ENCODE results near the gene DIABLO. TPM values are rescaled to one million over a fixed set of nuclear protein-coding genes. Genes with fewer than 3 reads are reported as not detected.

DIABLO gene
- total RNA-seq, 1 experiment from 2014 or later: 72.0 TPM

DNA sequence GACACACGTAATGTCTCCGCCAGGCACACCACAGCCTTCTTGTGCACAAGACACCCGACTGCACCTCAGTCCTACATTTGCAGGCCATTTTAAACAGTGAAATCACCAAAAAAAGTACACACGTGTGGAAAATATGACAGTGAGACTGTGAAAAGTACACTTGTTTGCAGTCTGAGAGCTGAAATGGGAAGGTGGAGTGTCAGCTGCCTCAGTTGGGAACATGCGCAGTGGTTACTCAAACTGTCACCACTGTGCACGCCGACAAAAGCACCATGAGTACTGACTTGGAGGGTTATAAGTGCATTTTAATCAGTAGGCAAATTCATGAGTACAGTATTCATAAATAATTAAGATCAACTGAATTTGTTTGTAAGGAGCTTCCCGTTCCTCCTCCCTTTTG lies 24.7 kb upstream of the DIABLO start:
- no peaks in the 10 kb centered on the region for H3K9me3 ChIP-seq (ENCODE audit: low read depth, low read length, poor library complexity, severe bottlenecking)
- DNase-seq (ENCODE audit: low spot score): no peak
- intact Hi-C loops (cut with micrococcal nuclease; ENCODE audit: unreplicated experiment): no loop called here

DNA sequence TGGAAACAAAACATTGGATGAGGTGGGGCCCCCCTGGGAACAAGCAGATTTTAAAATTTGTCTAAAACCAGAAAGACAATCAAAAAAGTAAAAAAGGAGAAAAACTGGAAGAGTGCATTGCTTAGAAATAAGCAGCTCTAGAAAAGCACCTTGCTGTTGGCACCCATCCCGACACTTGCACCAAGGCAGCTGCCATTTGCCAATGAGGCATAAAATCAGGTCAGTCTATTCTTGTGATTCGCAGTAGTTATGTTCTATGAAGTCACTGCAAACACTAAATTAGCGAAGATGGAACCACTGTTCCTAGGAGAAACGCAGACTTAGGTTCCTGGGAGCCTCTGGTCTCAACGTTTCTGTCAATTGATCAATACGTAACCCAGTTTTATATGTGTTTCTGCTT lies 24.2 kb upstream of the DIABLO start:
- Histone ChIP-seq H3K36me3 (ENCODE audit: insufficient read depth, low read length, poor library complexity, severe bottlenecking) (no peaks in the 10 kb centered on the region), H3K27ac (ENCODE audit: low read depth, low read length, poor library complexity, severe bottlenecking) (no peak overlapping the region), H3K4me3 (ENCODE audit: low read depth, low read length, poor library complexity, severe bottlenecking) (no peak overlapping the region), H3K4me1 (ENCODE audit: insufficient read depth, low read length, poor library complexity, severe bottlenecking) (no peaks in the 10 kb centered on the region), H3K9me3 (ENCODE audit: low read depth, low read length, poor library complexity, severe bottlenecking) (no peaks in the 10 kb centered on the region), H3K27me3 (replicated peaks; ENCODE audit: insufficient read depth, low read depth, low read length, poor library complexity) (no peaks in the 10 kb centered on the region)
- BruUV-seq (replicated peaks): no TSS peak
- TF ChIP-seq EZH2 (IDR thresholded peaks at IDR 0.05; ENCODE audit: borderline replicate concordance, low read depth, low read length, poor library complexity, severe bottlenecking): no peak
- TF ChIP-seq, protein P1, sequence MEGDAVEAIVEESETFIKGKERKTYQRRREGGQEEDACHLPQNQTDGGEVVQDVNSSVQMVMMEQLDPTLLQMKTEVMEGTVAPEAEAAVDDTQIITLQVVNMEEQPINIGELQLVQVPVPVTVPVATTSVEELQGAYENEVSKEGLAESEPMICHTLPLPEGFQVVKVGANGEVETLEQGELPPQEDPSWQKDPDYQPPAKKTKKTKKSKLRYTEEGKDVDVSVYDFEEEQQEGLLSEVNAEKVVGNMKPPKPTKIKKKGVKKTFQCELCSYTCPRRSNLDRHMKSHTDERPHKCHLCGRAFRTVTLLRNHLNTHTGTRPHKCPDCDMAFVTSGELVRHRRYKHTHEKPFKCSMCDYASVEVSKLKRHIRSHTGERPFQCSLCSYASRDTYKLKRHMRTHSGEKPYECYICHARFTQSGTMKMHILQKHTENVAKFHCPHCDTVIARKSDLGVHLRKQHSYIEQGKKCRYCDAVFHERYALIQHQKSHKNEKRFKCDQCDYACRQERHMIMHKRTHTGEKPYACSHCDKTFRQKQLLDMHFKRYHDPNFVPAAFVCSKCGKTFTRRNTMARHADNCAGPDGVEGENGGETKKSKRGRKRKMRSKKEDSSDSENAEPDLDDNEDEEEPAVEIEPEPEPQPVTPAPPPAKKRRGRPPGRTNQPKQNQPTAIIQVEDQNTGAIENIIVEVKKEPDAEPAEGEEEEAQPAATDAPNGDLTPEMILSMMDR (conservative IDR thresholded peaks at IDR 0.05; ENCODE audit: low read depth, low read length): no peak
- intact Hi-C loops (cut with micrococcal nuclease; ENCODE audit: unreplicated experiment): no loop called here
- no peak for DNase-seq (ENCODE audit: low spot score)
- ChIA-PET CTCF (no interaction called here), POLR2A (ENCODE audit: low non-redundant PET) (interaction anchor here (0.5 kb wide), 1 partner anchor 70 kb away, joined by 5 read pairs; no protein-coding TSS in a partner anchor)

More for the DNA sequence above, 24.7 kb upstream of the DIABLO start:
- BruUV-seq (replicated peaks): no TSS peak
- POLR2A ChIA-PET (ENCODE audit: low non-redundant PET): no interaction called here
- Histone ChIP-seq H3K36me3 (ENCODE audit: insufficient read depth, low read length, poor library complexity, severe bottlenecking) (no peaks in the 10 kb centered on the region), H3K4me1 (ENCODE audit: insufficient read depth, low read length, poor library complexity, severe bottlenecking) (no peaks in the 10 kb centered on the region), H3K27me3 (replicated peaks; ENCODE audit: insufficient read depth, low read depth, low read length, poor library complexity) (no peaks in the 10 kb centered on the region), H3K4me3 (ENCODE audit: low read depth, low read length, poor library complexity, severe bottlenecking) (no peak overlapping the region), H3K27ac (ENCODE audit: low read depth, low read length, poor library complexity, severe bottlenecking) (no peak overlapping the region)
- TF ChIP-seq EZH2 (IDR thresholded peaks at IDR 0.05; ENCODE audit: borderline replicate concordance, low read depth, low read length, poor library complexity, severe bottlenecking): no peak
- TF ChIP-seq, protein P1 (conservative IDR thresholded peaks at IDR 0.05; ENCODE audit: low read depth, low read length): no peak
- CTCF ChIA-PET: no interaction called here

DNA sequence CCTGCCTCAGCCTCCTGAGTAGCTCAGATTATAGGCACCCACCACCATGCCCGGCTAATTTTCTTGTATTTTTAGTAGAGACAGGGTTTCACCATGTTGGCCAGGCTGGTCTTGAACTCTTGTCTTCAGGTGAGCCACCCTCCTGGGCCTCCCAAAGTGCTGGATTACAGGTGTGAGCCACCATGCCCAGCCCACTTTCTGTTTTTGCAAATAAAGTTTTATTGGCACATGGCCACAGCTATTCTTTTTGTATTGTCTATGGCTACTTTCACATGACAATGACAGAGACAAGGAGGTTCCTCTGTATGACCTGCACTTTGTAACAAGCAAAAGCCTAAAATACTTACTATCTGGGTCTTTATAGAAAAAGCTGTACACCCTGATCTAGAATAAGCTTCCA lies 19.7 kb upstream of the DIABLO start:
- no peaks in the 10 kb centered on the region for H3K9me3 ChIP-seq (ENCODE audit: low read depth, low read length, poor library complexity, severe bottlenecking)
- no peaks in the 10 kb centered on the region for H3K27me3 ChIP-seq (replicated peaks; ENCODE audit: insufficient read depth, low read depth, low read length, poor library complexity)
- no peak for DNase-seq (ENCODE audit: low spot score)
- TF ChIP-seq, protein P1 (conservative IDR thresholded peaks at IDR 0.05; ENCODE audit: low read depth, low read length): no peak
- no peak for TF ChIP-seq EZH2 (IDR thresholded peaks at IDR 0.05; ENCODE audit: borderline replicate concordance, low read depth, low read length, poor library complexity, severe bottlenecking)
- ChIA-PET CTCF (no interaction called here), POLR2A (ENCODE audit: low non-redundant PET) (no interaction called here)
- intact Hi-C loops (cut with micrococcal nuclease; ENCODE audit: unreplicated experiment): no loop called here
- no peak overlapping the region for H3K27ac ChIP-seq (ENCODE audit: low read depth, low read length, poor library complexity, severe bottlenecking)
- no peaks in the 10 kb centered on the region for H3K4me1 ChIP-seq (ENCODE audit: insufficient read depth, low read length, poor library complexity, severe bottlenecking)
- BruUV-seq (replicated peaks): no TSS peak
- no peak overlapping the region for H3K4me3 ChIP-seq (ENCODE audit: low read depth, low read length, poor library complexity, severe bottlenecking)
- no peaks in the 10 kb centered on the region for H3K36me3 ChIP-seq (ENCODE audit: insufficient read depth, low read length, poor library complexity, severe bottlenecking)
